Neural cell (in vitro differentiated cells): ENCODE data around the gene MSMP.

ENCODE experiments used
- EP300 ChIP-seq: fragments of 450-650 bp; conservative IDR thresholded peaks from 2 replicates; pipeline ENCODE4 v1.6.1; 2014; ENCODE audit warnings: antibody characterized with exemption, mild to moderate bottlenecking, moderate library complexity; ENCODE audit not compliant: poor library complexity, severe bottlenecking
- EZH2 ChIP-seq: fragments of 200-600, 300-800 bp; shearing (Covaris generic), sonication (generic); IDR thresholded peaks from 2 replicates; pipeline ENCODE4 v1.6.1; 2014; ENCODE audit warnings: antibody characterized with exemption, low read length, borderline replicate concordance, mild to moderate bottlenecking; ENCODE audit not compliant: insufficient read depth, poor library complexity, severe bottlenecking

DNA sequence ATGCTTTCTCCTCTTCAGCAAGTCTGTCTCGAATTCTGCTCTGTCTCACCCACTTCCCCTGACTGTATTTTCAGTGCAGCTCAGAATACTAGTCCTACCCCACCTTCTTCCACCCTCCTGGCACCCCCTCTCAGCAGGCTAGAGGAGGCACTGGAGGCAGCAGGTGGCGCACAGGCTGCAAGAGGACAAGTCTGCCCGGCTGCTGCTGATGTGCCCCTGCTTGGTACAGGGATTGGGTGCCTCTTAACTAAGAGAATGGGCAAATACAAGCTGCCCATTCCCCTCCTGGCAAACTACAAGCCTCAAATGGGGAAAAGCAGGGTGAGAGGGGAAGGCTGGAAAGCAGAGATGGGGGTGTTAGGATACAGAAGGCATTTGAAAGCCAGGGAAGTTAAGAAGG lies 27.1 kb downstream of the MSMP start:
- no peak for TF ChIP-seq EP300
- no peak for TF ChIP-seq EZH2
